B cell (primary cell): ENCODE data around the gene TGFBR1.

ENCODE experiments used
- CTCF ChIP-seq: fragments of 200-600 bp; IDR thresholded peaks from one replicate; pipeline ENCODE4 v1.8.0; 2022; ENCODE audit warnings: antibody characterized with exemption, mild to moderate bottlenecking
- EZH2 ChIP-seq: IDR thresholded peaks from 2 replicates; pipeline ENCODE4 v1.6.1; 2012; ENCODE audit warnings: borderline replicate concordance, low read depth, mild to moderate bottlenecking, moderate library complexity, low read length; ENCODE audit not compliant: insufficient read depth, poor library complexity, severe bottlenecking

- TF ChIP-seq CTCF (no peak), EZH2 (no peak)
These were observed 65.3 kb downstream of the TGFBR1 start for GRCh38 chr9:99169982-99170761.
